ENCODE measurements around the gene LRIG1. TPM values are rescaled to one million over a fixed set of nuclear protein-coding genes. Genes with fewer than 3 reads are reported as not detected.

The LRIG1 gene
- total RNA-seq, 5 donors from 2014 or later (not counting 1 experiment from before 2014, with no cell fraction given): 33.5 to 49.8 (median 41.1) TPM

DNA sequence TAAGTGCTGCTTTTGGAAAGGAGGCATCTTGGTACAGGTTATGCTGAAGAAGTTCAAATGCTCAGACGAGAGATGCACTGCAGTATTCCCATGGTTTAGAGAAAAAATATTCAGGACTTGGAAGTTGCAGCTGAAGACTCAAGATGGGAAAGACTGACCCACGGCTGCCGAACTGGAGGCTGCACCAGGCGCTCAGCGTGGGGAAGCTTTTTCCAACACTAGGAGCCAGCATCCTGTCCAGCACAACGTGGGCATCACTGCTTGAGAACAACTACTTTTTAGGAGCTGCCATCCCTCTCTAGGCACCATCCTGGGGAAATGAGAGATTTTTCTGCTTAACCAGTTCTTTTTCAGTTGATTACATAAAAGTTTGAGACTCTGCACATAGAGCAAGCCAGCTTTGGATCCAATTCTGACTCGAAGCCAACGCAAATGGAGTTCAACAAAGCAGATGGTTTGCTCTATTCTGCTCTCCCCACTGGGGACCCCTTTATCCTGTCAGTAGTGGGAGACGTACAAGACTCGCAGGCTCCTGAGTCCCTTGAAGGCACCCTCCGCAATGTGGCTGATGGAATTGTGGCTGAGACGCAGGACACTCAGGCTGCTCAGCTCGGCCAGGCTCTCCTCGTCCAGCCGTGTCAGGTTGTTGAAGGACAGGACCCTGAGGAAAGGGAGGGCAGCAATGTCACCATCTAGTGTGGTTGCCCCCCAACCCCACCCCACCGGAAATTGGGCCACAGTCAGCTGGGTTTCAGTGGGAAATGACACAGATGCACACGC is 93.8 kb downstream of the LRIG1 start:
- Histone ChIP-seq H3K4me3 (ENCODE audit: control insufficient read depth in 1 of 2, extremely low read depth in 1 of 2, low read length in 1 of 2) (no peak overlapping the region), H3K27me3 (replicated peaks in 1 of 2; ENCODE audit: control insufficient read depth in 2 of 2, extremely low read depth in 1 of 2, insufficient read depth in 2 of 2, low read length in 1 of 2) (no peaks in the 10 kb centered on the region), H3K4me1 (ENCODE audit: control insufficient read depth in 1 of 2, extremely low read depth in 1 of 2, insufficient read depth in 2 of 2, low read length in 2 of 2) (peaks cover 0 to 8% of the 10 kb centered on the region in 2 experiments), H3K36me3 (ENCODE audit: control insufficient read depth in 2 of 2, extremely low read depth in 1 of 2, insufficient read depth in 1 of 2, low read length in 1 of 2) (peaks cover 2 to 67% of the 10 kb centered on the region in 2 donors), H3K9me3 (no peaks in the 10 kb centered on the region), H3K27ac (ENCODE audit: low read length) (no peak overlapping the region)
- Mint-ChIP-seq H3K9me3 (no peaks in the 10 kb centered on the region), H3K27me3 (no peaks in the 10 kb centered on the region), H3K36me3 (peaks cover 44% of the 10 kb centered on the region), H3K27ac (no peak overlapping the region), H3K4me1 (peaks cover 0 to 3% (median 3%) of the 10 kb centered on the region in 3 donors), H3K4me3 (no peak overlapping the region)
- POLR2A ChIA-PET: no interaction called here
- 97% methylated on average over 11 of the region's 17 CpGs for WGBS (ENCODE audit: insufficient coverage)
- ATAC-seq (replicated peaks in 1 of 4) (no peak), DNase-seq (no peak)
- CTCF ChIA-PET: interaction anchor here (0.6 to 2.6 kb wide), 22 partner anchors 8 to 677 kb away, joined by 3 to 14 read pairs (median 4); no protein-coding TSS in a partner anchor

DNA sequence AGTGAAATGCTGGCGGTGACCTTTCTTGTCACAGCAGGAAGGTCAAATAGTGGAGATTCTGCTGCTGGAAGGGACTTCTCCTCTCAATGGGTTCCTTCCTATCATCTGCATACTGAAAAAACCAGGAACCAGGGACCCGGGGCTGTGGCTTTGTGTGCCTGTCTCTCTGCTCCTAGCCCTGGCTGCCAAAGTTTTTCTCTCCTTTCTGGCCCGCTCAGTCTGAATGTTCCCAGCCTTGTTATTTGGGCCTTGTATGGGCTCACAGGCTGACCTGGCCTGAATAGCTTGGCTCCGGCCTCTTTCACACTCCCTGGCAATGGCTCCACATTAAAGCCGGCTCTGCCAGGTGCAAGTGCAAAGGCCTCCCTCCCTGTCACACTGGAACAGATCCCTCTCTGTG is 94.7 kb downstream of the LRIG1 start:
- Mint-ChIP-seq H3K9me3 (no peaks in the 10 kb centered on the region), H3K27ac (no peak overlapping the region), H3K4me3 (no peak overlapping the region), H3K4me1 (peaks cover 0 to 3% (median 3%) of the 10 kb centered on the region in 3 donors), H3K27me3 (no peaks in the 10 kb centered on the region), H3K36me3 (peaks cover 40% of the 10 kb centered on the region)
- ATAC-seq (replicated peaks in 1 of 4) (no peak), DNase-seq (no peak)
- CTCF ChIA-PET: interaction anchor here in 1 of 2 donors (0.7 to 1.1 kb wide), 2 partner anchors 413 to 416 kb away, joined by 3 to 4 read pairs; no protein-coding TSS in a partner anchor
- Histone ChIP-seq H3K4me3 (ENCODE audit: control insufficient read depth in 1 of 2, extremely low read depth in 1 of 2, low read length in 1 of 2) (no peak overlapping the region), H3K36me3 (ENCODE audit: control insufficient read depth in 2 of 2, extremely low read depth in 1 of 2, insufficient read depth in 1 of 2, low read length in 1 of 2) (peaks cover 2 to 71% of the 10 kb centered on the region in 2 donors), H3K27ac (ENCODE audit: low read length) (no peak overlapping the region), H3K27me3 (replicated peaks in 1 of 2; ENCODE audit: control insufficient read depth in 2 of 2, extremely low read depth in 1 of 2, insufficient read depth in 2 of 2, low read length in 1 of 2) (no peaks in the 10 kb centered on the region), H3K4me1 (ENCODE audit: control insufficient read depth in 1 of 2, extremely low read depth in 1 of 2, insufficient read depth in 2 of 2, low read length in 2 of 2) (peaks cover 0 to 8% of the 10 kb centered on the region in 2 experiments), H3K9me3 (no peaks in the 10 kb centered on the region)
- POLR2A ChIA-PET: no interaction called here
- 87% methylated on average over 3 of the region's 5 CpGs for WGBS (ENCODE audit: insufficient coverage)

DNA sequence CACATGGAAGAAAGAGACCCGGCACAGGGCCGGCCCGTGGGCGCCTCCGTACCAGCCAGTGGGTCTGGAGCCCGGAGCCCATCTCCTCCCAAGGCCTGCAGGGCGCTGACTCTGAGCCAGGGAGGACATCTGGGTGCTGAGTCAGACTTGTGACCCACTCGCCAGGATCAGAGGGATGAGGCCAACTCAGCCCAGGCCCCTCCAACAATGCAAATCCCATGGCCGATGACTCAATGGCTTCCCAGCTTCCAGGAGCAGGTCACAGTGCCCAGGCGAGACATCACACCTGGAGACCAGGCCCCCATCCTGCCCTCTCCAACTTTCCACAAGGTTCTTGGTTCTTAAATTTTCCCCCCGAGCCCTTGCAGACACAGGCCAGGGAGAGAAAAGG is 95.1 kb downstream of the LRIG1 start:
- H3K4me3 Mint-ChIP-seq: no peak overlapping the region
- 91% methylated on average over 11 of the region's 11 CpGs for WGBS (ENCODE audit: insufficient coverage)
- no peak overlapping the region for H3K4me3 ChIP-seq (ENCODE audit: control insufficient read depth in 1 of 2, extremely low read depth in 1 of 2, low read length in 1 of 2)
- ChIA-PET POLR2A (no interaction called here), CTCF (interaction anchor here in 1 of 2 donors (1.1 kb wide), 1 partner anchor 416 kb away, joined by 3 read pairs; no protein-coding TSS in a partner anchor)
- H3K36me3 Mint-ChIP-seq: peaks cover 37% of the 10 kb centered on the region
- no peak for DNase-seq
- ATAC-seq (replicated peaks in 1 of 4): no peak
- H3K36me3 ChIP-seq (ENCODE audit: control insufficient read depth in 2 of 2, extremely low read depth in 1 of 2, insufficient read depth in 1 of 2, low read length in 1 of 2): peaks cover 2 to 71% of the 10 kb centered on the region in 2 donors
- peaks cover 0 to 8% of the 10 kb centered on the region in 2 experiments for H3K4me1 ChIP-seq (ENCODE audit: control insufficient read depth in 1 of 2, extremely low read depth in 1 of 2, insufficient read depth in 2 of 2, low read length in 2 of 2)
- no peak overlapping the region for H3K27ac ChIP-seq (ENCODE audit: low read length)
- no peak overlapping the region for H3K27ac Mint-ChIP-seq
- no peaks in the 10 kb centered on the region for H3K27me3 Mint-ChIP-seq
- no peaks in the 10 kb centered on the region for H3K9me3 Mint-ChIP-seq
- H3K4me1 Mint-ChIP-seq: peaks cover 0 to 3% (median 3%) of the 10 kb centered on the region in 3 donors
- no peaks in the 10 kb centered on the region for H3K27me3 ChIP-seq (replicated peaks in 1 of 2; ENCODE audit: control insufficient read depth in 2 of 2, extremely low read depth in 1 of 2, insufficient read depth in 2 of 2, low read length in 1 of 2)
- no peaks in the 10 kb centered on the region for H3K9me3 ChIP-seq

DNA sequence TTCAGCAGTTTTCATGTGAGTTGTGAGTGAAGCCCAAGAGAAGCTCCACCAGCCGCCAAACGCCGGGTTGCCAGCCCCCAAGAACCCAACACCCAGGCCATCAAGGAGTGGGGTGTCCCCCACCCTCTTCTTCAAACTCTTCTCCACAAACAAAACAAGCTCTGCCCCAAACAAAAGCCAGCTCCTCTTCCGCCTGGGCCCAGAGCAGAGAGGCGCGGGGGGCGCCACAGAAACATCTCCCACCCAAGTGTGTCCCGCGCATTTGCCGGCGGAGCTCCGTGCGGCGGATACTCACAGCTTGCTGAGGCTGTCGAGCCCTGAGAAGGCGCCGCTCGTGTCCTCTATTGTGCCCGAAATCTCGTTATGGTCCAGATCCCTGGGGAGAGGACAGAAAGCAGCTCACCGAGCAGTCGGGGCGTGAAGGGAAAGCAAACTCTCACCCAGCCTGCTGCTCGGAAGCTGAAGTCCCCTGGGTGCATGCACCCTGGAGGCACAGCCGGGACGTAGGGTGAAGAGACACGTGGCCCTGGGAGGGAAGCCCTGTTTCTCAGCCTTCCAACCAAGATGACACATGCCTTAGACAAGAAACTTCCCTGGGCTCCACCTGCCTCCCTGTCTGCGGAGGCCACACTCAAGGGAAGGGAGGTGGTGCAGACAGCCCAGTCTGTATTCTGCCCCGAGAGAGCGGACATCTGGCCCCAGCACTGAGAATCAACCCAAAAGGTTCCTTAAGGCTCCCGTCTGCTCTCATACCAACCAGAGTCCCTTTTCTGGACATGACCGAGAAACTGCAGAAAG is 95.7 kb downstream of the LRIG1 start:
- CTCF ChIA-PET: interaction anchor here (1.0 to 1.8 kb wide), 3 partner anchors 133 to 417 kb away, joined by 3 to 13 read pairs (median 3); no protein-coding TSS in a partner anchor
- no peak overlapping the region for H3K27ac ChIP-seq (ENCODE audit: low read length)
- 95% methylated on average over 24 of the region's 32 CpGs for WGBS (ENCODE audit: insufficient coverage)
- H3K4me3 ChIP-seq (ENCODE audit: control insufficient read depth in 1 of 2, extremely low read depth in 1 of 2, low read length in 1 of 2): no peak overlapping the region
- Mint-ChIP-seq H3K9me3 (no peaks in the 10 kb centered on the region), H3K36me3 (peaks cover 33% of the 10 kb centered on the region), H3K4me1 (peaks cover 0 to 3% (median 3%) of the 10 kb centered on the region in 3 donors), H3K27ac (no peak overlapping the region), H3K4me3 (no peak overlapping the region), H3K27me3 (no peaks in the 10 kb centered on the region)
- peaks cover 2 to 71% of the 10 kb centered on the region in 2 donors for H3K36me3 ChIP-seq (ENCODE audit: control insufficient read depth in 2 of 2, extremely low read depth in 1 of 2, insufficient read depth in 1 of 2, low read length in 1 of 2)
- POLR2A ChIA-PET: no interaction called here
- ATAC-seq (replicated peaks in 1 of 4) (no peak), DNase-seq (no peak)
- H3K4me1 ChIP-seq (ENCODE audit: control insufficient read depth in 1 of 2, extremely low read depth in 1 of 2, insufficient read depth in 2 of 2, low read length in 2 of 2): peaks cover 0 to 8% of the 10 kb centered on the region in 2 experiments
- H3K9me3 ChIP-seq: no peaks in the 10 kb centered on the region
- H3K27me3 ChIP-seq (replicated peaks in 1 of 2; ENCODE audit: control insufficient read depth in 2 of 2, extremely low read depth in 1 of 2, insufficient read depth in 2 of 2, low read length in 1 of 2): no peaks in the 10 kb centered on the region

DNA sequence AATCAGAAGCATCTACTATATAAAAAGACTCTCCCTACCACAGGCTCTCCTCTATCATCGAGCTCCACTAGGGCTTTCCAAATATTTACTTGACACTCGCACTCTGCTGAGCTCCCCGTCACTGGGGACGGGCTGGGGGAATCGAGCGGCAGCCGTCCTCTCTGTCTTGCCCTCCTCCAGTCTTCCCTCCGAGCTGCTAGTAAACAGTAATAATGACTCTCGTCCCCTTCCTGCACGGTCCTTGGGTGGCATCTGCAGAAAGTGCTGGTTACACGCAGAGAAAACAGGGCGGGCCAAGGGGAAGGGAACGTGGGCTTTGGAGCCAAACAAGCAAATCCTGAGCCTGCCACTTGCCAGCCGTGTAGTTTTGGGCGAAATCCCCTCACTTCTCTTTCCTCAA is 96.6 kb downstream of the LRIG1 start:
- H3K4me1 ChIP-seq (ENCODE audit: control insufficient read depth in 1 of 2, extremely low read depth in 1 of 2, insufficient read depth in 2 of 2, low read length in 2 of 2): peaks cover 0 to 8% of the 10 kb centered on the region in 2 experiments
- no peak overlapping the region for H3K27ac Mint-ChIP-seq
- H3K36me3 ChIP-seq (ENCODE audit: control insufficient read depth in 2 of 2, extremely low read depth in 1 of 2, insufficient read depth in 1 of 2, low read length in 1 of 2): peaks cover 2 to 64% of the 10 kb centered on the region in 2 donors
- no peak overlapping the region for H3K4me3 Mint-ChIP-seq
- POLR2A ChIA-PET: no interaction called here
- ATAC-seq (replicated peaks in 1 of 4) (no peak), DNase-seq (no peak)
- H3K27ac ChIP-seq (ENCODE audit: low read length): no peak overlapping the region
- no peaks in the 10 kb centered on the region for H3K27me3 Mint-ChIP-seq
- CTCF ChIA-PET: interaction anchor here (1.0 to 1.8 kb wide), 6 partner anchors 10 to 418 kb away, joined by 3 to 13 read pairs (median 4); no protein-coding TSS in a partner anchor
- peaks cover 0 to 3% (median 3%) of the 10 kb centered on the region in 3 donors for H3K4me1 Mint-ChIP-seq
- WGBS (ENCODE audit: insufficient coverage): 93% methylated on average over 11 of the region's 15 CpGs
- H3K9me3 Mint-ChIP-seq: no peaks in the 10 kb centered on the region
- H3K4me3 ChIP-seq (ENCODE audit: control insufficient read depth in 1 of 2, extremely low read depth in 1 of 2, low read length in 1 of 2): no peak overlapping the region
- no peaks in the 10 kb centered on the region for H3K27me3 ChIP-seq (replicated peaks in 1 of 2; ENCODE audit: control insufficient read depth in 2 of 2, extremely low read depth in 1 of 2, insufficient read depth in 2 of 2, low read length in 1 of 2)
- H3K36me3 Mint-ChIP-seq: peaks cover 29% of the 10 kb centered on the region
- H3K9me3 ChIP-seq: no peaks in the 10 kb centered on the region

DNA sequence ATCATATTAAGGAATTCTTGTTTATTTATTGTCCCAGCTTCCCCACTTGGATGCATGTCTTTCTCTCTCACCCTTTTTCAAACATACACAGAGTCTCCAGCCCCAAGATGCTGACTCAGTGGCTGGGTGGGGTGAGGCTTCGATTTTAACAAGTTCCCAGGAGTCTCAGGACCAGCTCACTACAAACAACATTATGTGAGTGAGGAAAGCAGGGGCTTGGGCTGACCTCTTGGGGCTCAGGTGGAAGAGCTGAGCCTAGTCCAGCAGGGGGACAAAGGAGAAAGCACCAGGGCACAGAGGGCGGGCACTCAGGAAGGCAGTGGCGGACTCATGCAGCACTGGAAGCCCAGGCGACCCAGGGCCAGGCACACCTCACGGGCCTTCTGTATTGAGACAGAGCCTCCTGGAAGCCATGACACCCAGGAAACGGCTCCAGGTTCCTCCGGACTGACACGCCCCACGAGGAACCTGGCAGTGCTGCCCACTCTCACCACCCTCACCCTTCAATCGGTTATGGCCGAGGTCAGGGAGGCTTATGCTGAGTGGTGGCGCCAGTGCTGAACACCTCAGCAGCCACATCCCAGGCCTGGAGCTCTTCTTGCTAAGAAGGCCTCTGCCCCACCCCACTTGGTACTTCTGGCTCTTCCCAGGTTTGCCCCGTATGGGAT is 97.4 kb downstream of the LRIG1 start:
- Mint-ChIP-seq H3K27me3 (no peaks in the 10 kb centered on the region), H3K36me3 (peaks cover 29% of the 10 kb centered on the region), H3K4me1 (peaks cover 0 to 3% (median 3%) of the 10 kb centered on the region in 3 donors), H3K27ac (no peak overlapping the region), H3K9me3 (no peaks in the 10 kb centered on the region), H3K4me3 (no peak overlapping the region)
- no peak overlapping the region for H3K27ac ChIP-seq (ENCODE audit: low read length)
- no peak overlapping the region for H3K4me3 ChIP-seq (ENCODE audit: control insufficient read depth in 1 of 2, extremely low read depth in 1 of 2, low read length in 1 of 2)
- 89% methylated on average over 9 of the region's 13 CpGs for WGBS (ENCODE audit: insufficient coverage)
- H3K36me3 ChIP-seq (ENCODE audit: control insufficient read depth in 2 of 2, extremely low read depth in 1 of 2, insufficient read depth in 1 of 2, low read length in 1 of 2): peaks cover 2 to 66% of the 10 kb centered on the region in 2 donors
- H3K27me3 ChIP-seq (replicated peaks in 1 of 2; ENCODE audit: control insufficient read depth in 2 of 2, extremely low read depth in 1 of 2, insufficient read depth in 2 of 2, low read length in 1 of 2): no peaks in the 10 kb centered on the region
- ChIA-PET CTCF (interaction anchor here (1.3 to 1.8 kb wide), 4 partner anchors 11 to 419 kb away, joined by 3 to 13 read pairs (median 5); no protein-coding TSS in a partner anchor), POLR2A (no interaction called here)
- ATAC-seq (replicated peaks in 1 of 4) (no peak), DNase-seq (no peak)
- H3K9me3 ChIP-seq: no peaks in the 10 kb centered on the region
- peaks cover 0 to 8% of the 10 kb centered on the region in 2 experiments for H3K4me1 ChIP-seq (ENCODE audit: control insufficient read depth in 1 of 2, extremely low read depth in 1 of 2, insufficient read depth in 2 of 2, low read length in 2 of 2)

Data from T-cell (primary cell).